NCI-H748 (cell line): ENCODE data around the gene CCDC86.
A peak's percentile ranks its signal among the peaks of the same experiment; 100 is the strongest.

Experiments
- DNase-seq: peaks from one replicate; lab custom pipeline; 2025; ENCODE audit not compliant: unreplicated experiment; lab: John Stamatoyannopoulos, UW

CCDC86 gene

DNA sequence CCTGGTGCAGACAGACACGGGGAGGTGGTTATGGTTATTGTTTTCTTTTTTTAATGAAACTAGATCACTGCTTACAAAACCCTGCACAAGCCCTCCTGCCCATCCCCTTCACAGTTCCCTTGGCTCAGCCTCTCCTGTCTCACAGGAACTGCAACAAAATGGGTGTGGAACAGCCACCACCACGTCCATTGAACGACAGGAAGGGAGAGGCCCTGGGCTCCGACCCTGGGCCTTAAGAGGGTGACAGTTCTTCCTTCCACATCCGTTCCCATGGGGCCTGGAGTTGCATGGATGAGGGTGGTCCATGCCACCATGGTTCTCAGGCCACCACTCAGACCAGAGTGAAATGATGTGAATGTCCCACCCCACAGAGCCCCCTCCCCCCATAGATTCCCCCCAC lies 48.8 kb downstream of the CCDC86 start:
- no peak for DNase-seq

DNA sequence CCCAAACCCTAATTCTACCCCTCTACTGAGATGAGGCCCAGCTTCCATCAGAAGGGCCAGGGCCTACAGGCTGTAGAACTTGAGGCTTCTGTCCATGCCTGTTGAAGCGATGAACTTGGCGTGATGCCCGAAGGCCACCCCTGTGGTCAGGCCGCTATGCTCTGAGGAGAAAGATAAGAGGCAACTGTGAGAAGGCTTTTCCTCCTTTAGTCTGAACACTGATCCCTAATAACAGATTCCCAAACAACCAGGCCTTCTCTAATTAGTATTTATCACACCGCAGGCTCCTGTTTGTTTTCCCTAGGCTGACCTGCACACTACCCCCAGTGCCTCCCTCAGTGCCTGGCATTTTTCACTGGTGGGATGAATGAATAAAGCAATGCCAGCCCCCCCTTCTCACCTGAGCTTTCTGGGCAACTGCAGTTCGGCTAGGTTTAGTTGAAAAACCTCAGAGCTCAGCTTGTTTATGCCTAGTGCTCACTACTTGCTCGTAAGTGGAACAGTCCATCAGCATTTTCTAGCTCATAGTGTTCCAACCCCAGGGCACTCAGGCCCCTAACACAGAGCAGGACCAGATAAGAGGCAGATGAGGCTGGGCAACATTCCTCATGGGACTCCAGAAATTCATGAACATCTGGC lies 49.3 kb downstream of the CCDC86 start:
- DNase-seq: no peak

DNA sequence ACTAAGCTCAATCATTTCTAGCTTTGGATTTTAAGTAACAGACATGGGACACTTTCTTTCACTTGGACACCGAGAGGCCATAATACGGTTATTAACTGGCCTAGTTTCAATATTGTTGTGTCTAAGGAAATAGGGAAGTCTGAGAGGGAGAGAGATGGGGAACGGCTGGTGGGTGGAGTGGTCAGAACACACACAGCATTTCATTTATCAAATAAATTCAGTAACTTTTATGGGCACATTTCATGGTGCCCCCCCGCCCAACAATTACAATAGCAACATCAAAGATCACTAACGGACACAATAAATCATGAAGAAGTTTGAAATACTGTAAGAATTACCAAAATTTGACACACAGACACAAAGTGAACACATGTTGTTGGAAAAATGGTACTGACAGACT lies 53.8 kb downstream of the CCDC86 start:
- DNase-seq: no peak

DNA sequence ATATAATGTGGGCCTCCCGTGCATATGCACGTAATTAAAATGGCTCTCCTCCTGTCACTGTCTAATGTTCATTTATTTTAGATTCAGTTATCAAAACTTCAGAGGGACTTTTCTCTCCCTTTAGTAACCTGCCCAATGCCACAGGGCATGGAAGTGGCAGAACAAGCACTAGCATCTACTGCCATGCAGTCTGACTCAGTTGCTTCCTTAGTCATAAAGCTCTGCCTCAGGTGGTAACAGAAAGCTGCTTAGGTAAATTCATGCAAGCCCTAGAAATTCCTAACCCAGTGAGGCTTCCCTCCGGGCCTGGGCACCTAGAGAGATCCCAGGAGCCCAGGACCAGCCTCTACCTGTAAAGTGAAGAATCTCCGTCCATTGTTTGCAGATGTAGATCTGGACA lies 55.6 kb downstream of the CCDC86 start:
- DNase-seq: no peak

DNA sequence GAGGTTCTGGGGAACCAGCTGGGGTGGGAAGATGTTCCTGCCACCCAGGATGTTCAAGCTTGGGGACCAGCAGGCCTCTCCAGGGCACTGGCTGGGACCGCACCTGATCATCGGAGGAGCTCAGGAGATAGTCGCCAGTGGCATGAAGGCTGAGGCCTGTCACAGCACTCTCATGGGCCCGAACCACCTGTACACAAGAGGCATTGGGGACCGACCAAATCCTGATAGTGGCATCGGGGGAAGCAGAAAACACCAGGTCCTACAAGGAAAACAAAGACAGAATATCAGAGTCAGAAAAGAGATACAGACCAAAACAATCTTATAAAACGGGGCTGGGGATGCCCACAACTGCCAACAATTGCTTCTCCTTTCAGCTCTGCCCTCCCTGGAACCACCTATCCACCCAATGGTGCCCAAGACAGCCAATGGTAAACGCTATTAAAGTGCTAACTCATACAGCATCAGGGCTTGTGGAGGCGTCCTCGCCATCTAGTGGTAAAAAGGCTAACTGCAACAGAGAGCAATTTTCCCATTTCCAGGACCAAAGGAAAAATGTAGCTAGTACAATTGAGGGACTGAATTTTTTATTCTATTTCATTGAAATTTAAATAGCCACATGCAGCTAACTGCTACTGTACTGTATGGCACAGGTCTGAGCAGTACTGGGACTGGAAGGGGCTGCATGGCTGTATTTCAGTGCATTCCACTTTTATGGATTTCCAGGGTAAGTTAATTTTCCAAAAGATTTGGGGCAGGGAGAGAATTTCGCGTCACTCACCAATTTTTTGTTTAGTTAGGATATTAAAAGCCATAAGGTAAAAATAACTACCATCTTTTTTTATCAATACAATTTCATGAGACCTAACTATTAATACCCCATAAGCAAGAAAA lies 57.4 kb downstream of the CCDC86 start:
- DNase-seq: peak; percentile 50

DNA sequence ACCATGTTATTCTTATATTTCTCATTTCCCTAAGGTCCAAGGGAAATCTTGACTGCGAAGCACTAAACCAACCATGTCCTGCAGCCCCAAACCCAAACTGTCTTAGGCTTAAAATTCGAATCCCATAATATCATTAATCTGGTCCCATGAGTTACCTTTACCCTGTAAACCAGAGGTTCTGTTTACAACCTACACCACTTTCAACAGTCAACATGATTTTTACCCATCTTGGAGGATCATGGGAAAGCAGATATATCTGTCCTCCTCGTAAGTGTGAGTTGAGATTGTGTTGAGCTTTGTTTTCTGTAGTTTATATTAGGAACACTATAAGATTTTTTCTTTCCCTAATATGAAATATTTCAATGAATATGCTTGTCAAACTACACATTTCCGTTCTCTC lies 58.1 kb downstream of the CCDC86 start:
- no peak for DNase-seq
